Measurements from ENCODE around the gene PACC1.

DNA sequence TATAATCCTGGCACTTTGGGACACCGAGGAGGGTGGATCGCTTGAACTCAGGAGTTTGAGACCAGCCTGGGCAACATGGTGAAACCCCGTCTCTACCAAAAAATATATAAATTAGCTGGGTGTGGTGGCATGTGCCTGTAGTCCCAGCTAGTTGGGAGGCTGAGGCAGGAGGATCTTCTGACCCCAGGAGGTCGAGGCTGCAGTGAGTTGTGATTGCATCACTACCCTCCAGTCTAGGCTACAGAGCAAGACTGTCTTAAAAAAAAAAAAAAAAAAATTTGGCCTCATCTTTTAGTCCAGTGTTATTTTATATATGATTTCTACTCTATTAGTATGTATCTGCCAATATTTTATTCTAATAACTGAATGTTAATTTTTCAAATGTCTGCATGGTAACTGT, 69.8 kb downstream of the PACC1 start:
- TF ChIP-seq, protein P1, sequence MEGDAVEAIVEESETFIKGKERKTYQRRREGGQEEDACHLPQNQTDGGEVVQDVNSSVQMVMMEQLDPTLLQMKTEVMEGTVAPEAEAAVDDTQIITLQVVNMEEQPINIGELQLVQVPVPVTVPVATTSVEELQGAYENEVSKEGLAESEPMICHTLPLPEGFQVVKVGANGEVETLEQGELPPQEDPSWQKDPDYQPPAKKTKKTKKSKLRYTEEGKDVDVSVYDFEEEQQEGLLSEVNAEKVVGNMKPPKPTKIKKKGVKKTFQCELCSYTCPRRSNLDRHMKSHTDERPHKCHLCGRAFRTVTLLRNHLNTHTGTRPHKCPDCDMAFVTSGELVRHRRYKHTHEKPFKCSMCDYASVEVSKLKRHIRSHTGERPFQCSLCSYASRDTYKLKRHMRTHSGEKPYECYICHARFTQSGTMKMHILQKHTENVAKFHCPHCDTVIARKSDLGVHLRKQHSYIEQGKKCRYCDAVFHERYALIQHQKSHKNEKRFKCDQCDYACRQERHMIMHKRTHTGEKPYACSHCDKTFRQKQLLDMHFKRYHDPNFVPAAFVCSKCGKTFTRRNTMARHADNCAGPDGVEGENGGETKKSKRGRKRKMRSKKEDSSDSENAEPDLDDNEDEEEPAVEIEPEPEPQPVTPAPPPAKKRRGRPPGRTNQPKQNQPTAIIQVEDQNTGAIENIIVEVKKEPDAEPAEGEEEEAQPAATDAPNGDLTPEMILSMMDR (IDR thresholded peaks at IDR 0.05) = no peak
- no peak for TF ChIP-seq EP300 (IDR thresholded peaks at IDR 0.05)
